HFFc6 (cell line): ENCODE data around the gene ZNF865. TPM values are rescaled to one million over a fixed set of nuclear protein-coding genes. Genes with fewer than 3 reads are reported as not detected.

Experiments
- DNase-seq: peaks from one replicate; pipeline ENCODE4 v3.0.0-alpha.2; 2018
- H3K27ac Mint-ChIP-seq: 2 replicates; pipeline ENCODE4 v1.8.0; 2020; ENCODE audit warnings: mild to moderate bottlenecking, mixed read lengths
- H3K27me3 Mint-ChIP-seq: 2 replicates; pipeline ENCODE4 v1.8.0; 2021; ENCODE audit warnings: mild to moderate bottlenecking, moderate library complexity, mixed read lengths; ENCODE audit not compliant: insufficient read depth
- H3K36me3 Mint-ChIP-seq: 2 replicates; pipeline ENCODE4 v1.8.0; 2021; ENCODE audit warnings: low read depth, mixed read lengths
- H3K4me1 Mint-ChIP-seq: 2 replicates; pipeline ENCODE4 v1.8.0; 2020; ENCODE audit warnings: low read depth, mixed read lengths
- H3K4me3 Mint-ChIP-seq: 2 replicates; pipeline ENCODE4 v1.8.0; 2020; ENCODE audit warnings: mild to moderate bottlenecking, moderate library complexity, mixed read lengths
- H3K9me3 Mint-ChIP-seq: 2 replicates; pipeline ENCODE4 v1.8.0; 2020; ENCODE audit warnings: mild to moderate bottlenecking, mixed read lengths
- total RNA-seq, 6 experiments: library from RNA; stranded (reverse); fragmentation: NEBNext Ultra II Directional; extraction: Animal tissue kit (Norgen Biotek cat#: 25700); gene quantifications; 2 replicates in 1 of 6; 3 replicates in 5 of 6; pipeline ENCODE4 v1.2.3, GENCODE V29; 2021
- TF ChIP-seq, protein P1 (sequence below): fragments of 200-600 bp; sonication (generic); IDR thresholded peaks from 2 replicates; pipeline ENCODE4 v1.5.0; 2021; ENCODE audit warnings: antibody characterized with exemption, mild to moderate bottlenecking

ZNF865 gene
- total RNA-seq, 6 experiments from 2014 or later = 13.3 to 14.1 (median 13.8) TPM

DNA sequence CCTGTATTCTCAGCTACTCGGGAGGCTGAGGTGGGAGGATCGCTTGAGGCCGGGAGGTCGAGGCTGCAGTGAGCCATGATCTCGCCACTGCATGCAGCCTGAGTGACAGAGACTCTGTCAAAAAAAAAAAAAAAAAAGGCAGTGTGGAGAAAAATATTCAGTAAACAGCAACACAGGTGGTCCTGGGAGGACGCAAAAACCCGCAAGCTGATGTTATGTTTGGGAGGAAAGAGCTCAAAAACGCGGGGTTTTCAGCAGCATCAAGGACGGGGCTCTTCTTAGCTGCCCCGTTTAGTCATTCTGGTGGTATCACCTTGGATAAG lies 19.5 kb downstream of the ZNF865 start:
- Mint-ChIP-seq H3K4me3 (peak overlapping the region; percentile 88), H3K27ac (peak overlapping the region; percentile 96), H3K27me3 (peaks cover 3% of the 10 kb centered on the region; the same call in 1 of the 2 replicates), H3K4me1 (peaks cover 23% of the 10 kb centered on the region), H3K9me3 (no peaks in the 10 kb centered on the region; the same call in 1 of the 2 replicates), H3K36me3 (peaks cover 20% of the 10 kb centered on the region)
- DNase-seq = no peak
- TF ChIP-seq, protein P1, sequence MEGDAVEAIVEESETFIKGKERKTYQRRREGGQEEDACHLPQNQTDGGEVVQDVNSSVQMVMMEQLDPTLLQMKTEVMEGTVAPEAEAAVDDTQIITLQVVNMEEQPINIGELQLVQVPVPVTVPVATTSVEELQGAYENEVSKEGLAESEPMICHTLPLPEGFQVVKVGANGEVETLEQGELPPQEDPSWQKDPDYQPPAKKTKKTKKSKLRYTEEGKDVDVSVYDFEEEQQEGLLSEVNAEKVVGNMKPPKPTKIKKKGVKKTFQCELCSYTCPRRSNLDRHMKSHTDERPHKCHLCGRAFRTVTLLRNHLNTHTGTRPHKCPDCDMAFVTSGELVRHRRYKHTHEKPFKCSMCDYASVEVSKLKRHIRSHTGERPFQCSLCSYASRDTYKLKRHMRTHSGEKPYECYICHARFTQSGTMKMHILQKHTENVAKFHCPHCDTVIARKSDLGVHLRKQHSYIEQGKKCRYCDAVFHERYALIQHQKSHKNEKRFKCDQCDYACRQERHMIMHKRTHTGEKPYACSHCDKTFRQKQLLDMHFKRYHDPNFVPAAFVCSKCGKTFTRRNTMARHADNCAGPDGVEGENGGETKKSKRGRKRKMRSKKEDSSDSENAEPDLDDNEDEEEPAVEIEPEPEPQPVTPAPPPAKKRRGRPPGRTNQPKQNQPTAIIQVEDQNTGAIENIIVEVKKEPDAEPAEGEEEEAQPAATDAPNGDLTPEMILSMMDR = no peak

DNA sequence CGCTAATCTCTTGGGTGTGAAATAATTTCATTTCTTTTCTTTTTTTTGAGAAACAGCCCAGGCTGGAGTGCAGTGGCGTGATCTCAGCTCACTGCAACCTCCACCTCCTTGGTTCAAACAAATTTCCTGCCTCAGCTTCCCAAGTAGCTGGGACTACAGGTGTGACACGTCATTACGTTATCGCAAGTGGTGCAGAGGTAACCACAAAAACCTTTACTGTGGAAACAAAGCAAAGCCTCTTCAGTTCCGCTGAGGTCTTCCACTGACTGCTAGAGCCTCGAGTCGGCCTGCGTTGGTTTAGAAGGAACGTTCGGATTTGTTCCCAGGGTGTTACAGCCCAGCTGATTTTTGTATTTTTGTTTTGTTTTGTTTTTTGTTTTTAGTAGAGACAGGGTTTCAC lies 20.9 kb downstream of the ZNF865 start:
- DNase-seq = no peak
- Mint-ChIP-seq H3K9me3 (no peaks in the 10 kb centered on the region; the same call in 1 of the 2 replicates), H3K4me3 (no peak overlapping the region), H3K27me3 (no peaks in the 10 kb centered on the region; the same call in 1 of the 2 replicates), H3K4me1 (peaks cover 17% of the 10 kb centered on the region), H3K27ac (no peak overlapping the region), H3K36me3 (peaks cover 9% of the 10 kb centered on the region; the same call in 1 of the 2 replicates)
- TF ChIP-seq, protein P1 = no peak

DNA sequence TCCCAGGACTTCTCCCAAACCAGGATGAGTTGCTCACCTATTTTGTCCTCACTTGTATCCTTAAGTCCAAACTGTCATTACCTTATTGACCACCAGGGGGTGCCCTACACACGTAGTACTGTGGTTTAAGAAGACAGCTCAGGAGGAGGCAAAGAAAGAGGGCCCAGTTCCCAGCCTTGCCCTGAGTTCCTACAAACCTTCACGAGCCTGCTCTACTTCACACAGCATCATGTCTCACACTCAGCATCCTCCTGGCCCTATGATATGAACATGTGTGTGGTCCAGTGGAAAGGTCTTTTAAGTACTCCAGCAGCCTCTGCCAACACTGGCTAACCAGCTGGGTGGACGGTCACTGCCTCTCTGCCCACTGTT lies 27.0 kb downstream of the ZNF865 start:
- Mint-ChIP-seq H3K27ac (peak overlapping the region; percentile 40; the same call in 1 of the 2 replicates), H3K27me3 (peaks cover 5% of the 10 kb centered on the region), H3K9me3 (no peaks in the 10 kb centered on the region), H3K4me3 (no peak overlapping the region), H3K36me3 (peaks cover 26% of the 10 kb centered on the region), H3K4me1 (peaks cover 42% of the 10 kb centered on the region)
- DNase-seq = peak; percentile 88
- TF ChIP-seq, protein P1 = peak; percentile 94

DNA sequence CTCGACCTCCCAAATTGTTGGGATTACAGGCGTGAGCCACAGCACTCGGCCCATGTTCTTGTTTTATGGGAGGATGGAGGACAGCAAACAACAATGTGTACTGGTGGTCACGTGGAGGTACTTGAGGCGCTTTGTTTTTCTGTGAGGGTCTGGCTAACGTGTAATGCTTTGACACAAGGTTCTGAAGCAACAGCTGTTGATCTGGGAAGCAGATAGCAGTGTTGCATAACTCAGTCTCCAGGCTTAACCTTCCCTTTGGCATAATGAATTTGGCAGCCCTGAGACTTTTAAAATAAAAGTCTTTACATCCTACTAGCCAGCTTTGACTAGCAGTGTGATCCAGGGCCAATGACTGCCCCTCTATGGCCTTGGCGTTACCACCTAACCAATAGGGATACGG lies 28.4 kb downstream of the ZNF865 start:
- Mint-ChIP-seq H3K27ac (no peak overlapping the region), H3K9me3 (no peaks in the 10 kb centered on the region), H3K27me3 (peaks cover 5% of the 10 kb centered on the region), H3K4me1 (peaks cover 51% of the 10 kb centered on the region), H3K36me3 (peaks cover 38% of the 10 kb centered on the region), H3K4me3 (no peak overlapping the region; the same call in 1 of the 2 replicates)
- TF ChIP-seq, protein P1 = no peak
- no peak for DNase-seq

DNA sequence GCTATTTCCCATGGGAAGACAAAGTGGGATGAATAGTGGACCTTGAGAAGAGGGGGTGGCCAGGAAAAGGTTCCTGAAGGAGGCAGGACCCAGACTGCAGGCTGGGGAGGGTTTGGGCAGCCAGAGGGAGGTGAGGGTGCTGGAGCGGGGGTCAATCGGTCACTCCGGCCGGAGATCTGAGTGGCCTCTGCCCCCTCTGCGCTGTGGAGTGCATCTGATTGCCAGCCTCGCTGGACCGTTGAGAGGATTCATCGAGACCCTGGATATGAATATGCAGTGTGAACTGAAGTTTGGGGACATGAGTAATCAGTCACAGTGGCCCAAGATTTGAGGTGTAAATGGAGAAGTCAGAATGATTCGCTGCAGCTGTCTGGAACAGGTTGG lies 29.9 kb downstream of the ZNF865 start:
- no peaks in the 10 kb centered on the region for H3K9me3 Mint-ChIP-seq
- peak overlapping the region; percentile 100 for H3K4me3 Mint-ChIP-seq
- DNase-seq = no peak
- TF ChIP-seq, protein P1 = no peak
- H3K36me3 Mint-ChIP-seq = peaks cover 42% of the 10 kb centered on the region
- peaks cover 6% of the 10 kb centered on the region for H3K27me3 Mint-ChIP-seq
- H3K27ac Mint-ChIP-seq = peak overlapping the region; percentile 100
- H3K4me1 Mint-ChIP-seq = peaks cover 64% of the 10 kb centered on the region
